ENCODE data around the gene C1D. TPM values are rescaled to one million over a fixed set of nuclear protein-coding genes. Genes with fewer than 3 reads are reported as not detected.

C1D gene
- total RNA-seq, 1 experiment from 2014 or later: 21.1 TPM

- BruUV-seq (replicated peaks): no TSS peak
- Histone ChIP-seq H3K4me3 (replicated peaks in 1 of 2; ENCODE audit: low read depth in 1 of 2, low read length in 2 of 2) (no peak overlapping the region), H3K79me2 (ENCODE audit: insufficient read depth, low read length) (peaks cover 24% of the 10 kb centered on the region), H3K9ac (ENCODE audit: low read length) (no peak overlapping the region), H3K4me1 (ENCODE audit: control insufficient read depth in 1 of 2, insufficient read depth in 2 of 2, low read length in 2 of 2) (no peaks in the 10 kb centered on the region), H3K9me2 (ENCODE audit: insufficient read depth) (no peaks in the 10 kb centered on the region), H3K36me3 (ENCODE audit: control insufficient read depth in 1 of 2, insufficient read depth in 2 of 2, low read length in 2 of 2) (peaks cover 0 to 7% of the 10 kb centered on the region in 2 experiments; a peak in 1 of 4 replicates), H2AFZ (ENCODE audit: low read depth, low read length, poor library complexity, severe bottlenecking) (no peak overlapping the region), H3K27me3 (ENCODE audit: insufficient read depth, low read length) (no peaks in the 10 kb centered on the region), H3K27ac (ENCODE audit: low read depth, low read length) (no peak overlapping the region), H3K9me3 (ENCODE audit: control insufficient read depth in 1 of 2, insufficient read depth in 1 of 2, low read depth in 1 of 2, low read length in 2 of 2) (no peaks in the 10 kb centered on the region), H4K20me1 (ENCODE audit: insufficient read depth) (no peaks in the 10 kb centered on the region), H3K4me2 (ENCODE audit: low read length) (no peak overlapping the region)
- POLR2A ChIA-PET: no interaction called here
- ATAC-seq (no peak), DNase-seq (ENCODE audit: low read depth, low spot score) (no peak)
- RAD21 ChIA-PET (ENCODE audit: low non-redundant PET in 1 of 2, low total read pairs in 2 of 2, uncharacterized antibody in 2 of 2, unreplicated experiment in 2 of 2): no interaction called here
- intact Hi-C loops (cut with micrococcal nuclease): no loop called here
- CTCF ChIA-PET: no interaction called here
- no peak for TF ChIP-seq POLR2AphosphoS5 (IDR thresholded peaks at IDR 0.05; ENCODE audit: low read depth, low read length)
- TF ChIP-seq SRF (IDR thresholded peaks at IDR 0.05; ENCODE audit: low read depth): no peak
- no peak for TF ChIP-seq RAD21 (IDR thresholded peaks at IDR 0.05; ENCODE audit: low read depth)
- no peak for TF ChIP-seq SP1 (IDR thresholded peaks at IDR 0.05; ENCODE audit: low read depth)
- TF ChIP-seq YY1 (IDR thresholded peaks at IDR 0.05; ENCODE audit: extremely low read depth, insufficient replicate concordance, low read depth, low read length): no peak
- no peak for TF ChIP-seq FOSL1 (IDR thresholded peaks at IDR 0.05; ENCODE audit: low read depth)
- TF ChIP-seq EZH2phosphoT487 (IDR thresholded peaks at IDR 0.05; ENCODE audit: borderline replicate concordance): no peak
- no peak for TF ChIP-seq CTCF (IDR thresholded peaks at IDR 0.05 in 2 of 3, conservative IDR thresholded peaks at IDR 0.05 in 1 of 3; ENCODE audit: borderline replicate concordance in 1 of 3, insufficient read depth in 1 of 3, low read depth in 2 of 3, low read length in 2 of 3)
- TF ChIP-seq CEBPB (IDR thresholded peaks at IDR 0.05; ENCODE audit: low read depth): no peak
- no peak for TF ChIP-seq REST (IDR thresholded peaks at IDR 0.05; ENCODE audit: low read depth)
- no peak for TF ChIP-seq ZNF274 (IDR thresholded peaks at IDR 0.05; ENCODE audit: low read depth, low read length)
- no peak for TF ChIP-seq SIN3A (IDR thresholded peaks at IDR 0.05; ENCODE audit: low read depth)
Measured at GRCh38 chr2:68043695-68044094, 19.1 kb downstream of the C1D start.
